Loucy (cell line): ENCODE results near the gene IFNL1.

Experiments used
- CTCF ChIP-seq: fragments of 200-600 bp; sonication (generic); conservative IDR thresholded peaks from 2 replicates; pipeline ENCODE4 v1.5.1; 2014; ENCODE audit warnings: mild to moderate bottlenecking, antibody characterized with exemption, low read length
- EZH2phosphoT487 ChIP-seq: fragments of 200-600 bp; IDR thresholded peaks from 2 replicates; pipeline ENCODE4 v1.6.1; 2018; ENCODE audit warnings: antibody characterized with exemption, mild to moderate bottlenecking, moderate library complexity, borderline replicate concordance

GRCh38 chr19:39251846-39252245 is 44.4 kb upstream of the IFNL1 start:
- TF ChIP-seq CTCF (no peak), EZH2phosphoT487 (no peak)
